WTC11 (cell line): ENCODE data around the gene ULK4. TPM values are rescaled to one million over a fixed set of nuclear protein-coding genes. Genes with fewer than 3 reads are reported as not detected.

Experiments used
- ATAC-seq: fragments of 200-7000 bp; cut with Tn5 transposase; 2 replicates; pipeline ENCODE4 v1.10.0; 2021; ENCODE audit warnings: mild to moderate bottlenecking, moderate library complexity
- CTCF ChIA-PET: fragments of 300-600 bp; sonication (Branson Sonifier 250); formaldehyde crosslinking; loops from one replicate; lab custom pipeline; 2021; ENCODE audit warnings: antibody characterized with exemption; lab: Charles Lee
- POLR2A ChIA-PET: fragments of 350-600 bp; sonication (Branson Sonifier 250); formaldehyde crosslinking; loops from one replicate; lab custom pipeline; 2021; ENCODE audit warnings: antibody characterized with exemption; lab: Charles Lee
- DNase-seq: peaks from one replicate; pipeline ENCODE4 v3.0.0; 2021; ENCODE audit warnings: low spot score
- H3K27ac Mint-ChIP-seq: 2 replicates; pipeline ENCODE4 v1.8.0; 2021; ENCODE audit warnings: mixed read lengths
- H3K27me3 Mint-ChIP-seq: 2 replicates; pipeline ENCODE4 v1.8.0; 2021; ENCODE audit warnings: low read depth, mild to moderate bottlenecking, moderate library complexity, mixed read lengths
- H3K36me3 Mint-ChIP-seq: 2 replicates; pipeline ENCODE4 v1.8.0; 2021; ENCODE audit warnings: mixed read lengths
- H3K4me1 Mint-ChIP-seq: 2 replicates; pipeline ENCODE4 v1.8.0; 2022; ENCODE audit warnings: mixed read lengths
- H3K4me3 Mint-ChIP-seq: 2 replicates; pipeline ENCODE4 v1.8.0; 2021; ENCODE audit warnings: mild to moderate bottlenecking, moderate library complexity, mixed read lengths
- H3K9me3 Mint-ChIP-seq: 2 replicates; pipeline ENCODE4 v1.8.0; 2021; ENCODE audit warnings: mixed read lengths
- AR ChIP-seq: fragments of 250-450 bp; sonication (Bioruptor Pico); IDR thresholded peaks from 2 replicates; pipeline ENCODE4 v1.9.0; 2021; ENCODE audit warnings: mild to moderate bottlenecking
- CBFB ChIP-seq: sonication (generic); formaldehyde crosslinking; IDR thresholded peaks from 2 replicates; pipeline ENCODE4 v1.8.1; 2022; ENCODE audit warnings: mild to moderate bottlenecking, low read depth, missing genetic modification reagents
- CDX4 ChIP-seq: fragments of 250-450 bp; sonication (Bioruptor Pico); IDR thresholded peaks from 2 replicates; pipeline ENCODE4 v1.9.0; 2021; ENCODE audit warnings: moderate library complexity, mild to moderate bottlenecking, inconsistent platforms, borderline replicate concordance
- E2F1 ChIP-seq: sonication (generic); formaldehyde crosslinking; IDR thresholded peaks from 2 replicates; pipeline ENCODE4 v1.8.0; 2022; ENCODE audit warnings: mild to moderate bottlenecking, missing genetic modification reagents
- ELF4 ChIP-seq: sonication (generic); formaldehyde crosslinking; IDR thresholded peaks from 2 replicates; pipeline ENCODE4 v1.8.1; 2022; ENCODE audit warnings: low read depth, mild to moderate bottlenecking, moderate library complexity, missing genetic modification reagents
- EMX1 ChIP-seq: fragments of 250-450 bp; sonication (Bioruptor Pico); IDR thresholded peaks from 2 replicates; pipeline ENCODE4 v1.8.0; 2021; ENCODE audit warnings: mild to moderate bottlenecking
- ESRRA ChIP-seq: sonication (generic); formaldehyde crosslinking; IDR thresholded peaks from 2 replicates; pipeline ENCODE4 v1.8.1; 2022; ENCODE audit warnings: mild to moderate bottlenecking, missing genetic modification reagents, borderline replicate concordance
- FOXK1 ChIP-seq: sonication (generic); formaldehyde crosslinking; IDR thresholded peaks from 2 replicates; pipeline ENCODE4 v1.8.0; 2022; ENCODE audit warnings: mild to moderate bottlenecking, moderate library complexity, missing genetic modification reagents
- FOXP1 ChIP-seq: sonication (generic); formaldehyde crosslinking; IDR thresholded peaks from 2 replicates; pipeline ENCODE4 v1.8.0; 2022; ENCODE audit warnings: missing genetic modification reagents, mild to moderate bottlenecking, moderate library complexity, borderline replicate concordance
- FOXP4 ChIP-seq: sonication (generic); formaldehyde crosslinking; IDR thresholded peaks from 2 replicates; pipeline ENCODE4 v1.8.0; 2022; ENCODE audit warnings: mild to moderate bottlenecking, missing genetic modification reagents
- GTF2I ChIP-seq: fragments of 250-450 bp; sonication (Bioruptor Pico); conservative IDR thresholded peaks from 2 replicates; pipeline ENCODE4 v1.4.0; 2021; ENCODE audit warnings: mild to moderate bottlenecking
- HMGA2 ChIP-seq: fragments of 250-450 bp; sonication (Bioruptor Pico); IDR thresholded peaks from 2 replicates; pipeline ENCODE4 v1.4.0; 2021; ENCODE audit warnings: mild to moderate bottlenecking, moderate library complexity
- IRF2 ChIP-seq: sonication (generic); formaldehyde crosslinking; IDR thresholded peaks from 2 replicates; pipeline ENCODE4 v1.8.0; 2022; ENCODE audit warnings: low read depth, missing genetic modification reagents, borderline replicate concordance
- MXD4 ChIP-seq: fragments of 250-450 bp; sonication (Bioruptor Pico); IDR thresholded peaks from 2 replicates; pipeline ENCODE4 v1.8.0; 2021; ENCODE audit warnings: mild to moderate bottlenecking, moderate library complexity, borderline replicate concordance
- NFATC4 ChIP-seq: fragments of 250-450 bp; sonication (Bioruptor Pico); IDR thresholded peaks from 2 replicates; pipeline ENCODE4 v1.9.0; 2021; ENCODE audit warnings: mild to moderate bottlenecking
- NFE2L1 ChIP-seq: sonication (generic); formaldehyde crosslinking; IDR thresholded peaks from 2 replicates; pipeline ENCODE4 v1.8.1; 2023; ENCODE audit warnings: missing genetic modification reagents
- NR1H2 ChIP-seq: sonication (generic); formaldehyde crosslinking; IDR thresholded peaks from 2 replicates; pipeline ENCODE4 v1.9.0; 2021; ENCODE audit warnings: mild to moderate bottlenecking, moderate library complexity, missing genetic modification reagents
- PRRX2 ChIP-seq: fragments of 250-450 bp; sonication (Bioruptor Pico); IDR thresholded peaks from 2 replicates; pipeline ENCODE4 v1.8.0; 2021; ENCODE audit warnings: mild to moderate bottlenecking
- RELA ChIP-seq: sonication (generic); formaldehyde crosslinking; IDR thresholded peaks from 2 replicates; pipeline ENCODE4 v1.8.1; 2022; ENCODE audit warnings: missing genetic modification reagents, mild to moderate bottlenecking, borderline replicate concordance
- SMAD4 ChIP-seq: sonication (generic); formaldehyde crosslinking; IDR thresholded peaks from 2 replicates; pipeline ENCODE4 v1.8.0; 2022; ENCODE audit warnings: mild to moderate bottlenecking, missing genetic modification reagents
- STAT6 ChIP-seq: sonication (generic); formaldehyde crosslinking; conservative IDR thresholded peaks from 2 replicates; pipeline ENCODE4 v1.8.1; 2023; ENCODE audit warnings: mild to moderate bottlenecking, low read depth, missing genetic modification reagents, moderate library complexity
- ZBTB43 ChIP-seq: sonication (generic); formaldehyde crosslinking; IDR thresholded peaks from 2 replicates; pipeline ENCODE4 v1.8.1; 2023; ENCODE audit warnings: mild to moderate bottlenecking, missing genetic modification reagents
- ZNF121 ChIP-seq: sonication (generic); formaldehyde crosslinking; IDR thresholded peaks from 2 replicates; pipeline ENCODE4 v1.8.0; 2023; ENCODE audit warnings: missing genetic modification reagents
- ZNF219 ChIP-seq: sonication (generic); formaldehyde crosslinking; IDR thresholded peaks from 2 replicates; pipeline ENCODE4 v1.8.0; 2023; ENCODE audit warnings: missing genetic modification reagents, mild to moderate bottlenecking, borderline replicate concordance
- ZNF396 ChIP-seq: fragments of 250-450 bp; sonication (Bioruptor Pico); IDR thresholded peaks from 2 replicates; pipeline ENCODE4 v1.8.0; 2021; ENCODE audit warnings: mild to moderate bottlenecking, moderate library complexity, borderline replicate concordance
- ZNF416 ChIP-seq: fragments of 250-450 bp; sonication (Bioruptor Pico); IDR thresholded peaks from 2 replicates; pipeline ENCODE4 v1.9.0; 2021; ENCODE audit warnings: mild to moderate bottlenecking, inconsistent platforms
- total RNA-seq: library from RNA; stranded (reverse); gene quantifications from 3 replicates; pipeline ENCODE4 v1.2.3, GENCODE V29; 2021

The ULK4 gene
- total RNA-seq, 1 experiment from 2014 or later: 9.2 TPM

GRCh38 chr3:41503998-41504623 lies 457.8 kb downstream of the ULK4 start:
- H3K36me3 Mint-ChIP-seq: peaks cover 9% of the 10 kb centered on the region
- H3K27me3 Mint-ChIP-seq: no peaks in the 10 kb centered on the region
- H3K4me3 Mint-ChIP-seq: no peak overlapping the region
- no peak for TF ChIP-seq ZNF219
- no peak for TF ChIP-seq EMX1 (CRISPR knock-in tag)
- TF ChIP-seq E2F1: no peak
- TF ChIP-seq FOXK1 (CRISPR knock-in tag): no peak
- TF ChIP-seq ZNF396: no peak
- no peak for TF ChIP-seq NFE2L1 (CRISPR knock-in tag)
- no peak for TF ChIP-seq ZNF416 (CRISPR knock-in tag)
- no peak for TF ChIP-seq NFATC4
- TF ChIP-seq ZNF121 (CRISPR knock-in tag): no peak
- no peak for TF ChIP-seq ZBTB43 (CRISPR knock-in tag)
- no peak for TF ChIP-seq CBFB (CRISPR knock-in tag)
- no peak for TF ChIP-seq MXD4 (CRISPR knock-in tag)
- no peak for TF ChIP-seq SMAD4
- TF ChIP-seq NR1H2 (CRISPR knock-in tag): no peak
- TF ChIP-seq ELF4: no peak
- TF ChIP-seq PRRX2 (CRISPR knock-in tag): no peak
- ATAC-seq (no peak), DNase-seq (no peak)
- CTCF ChIA-PET: no interaction called here
- no peak overlapping the region for H3K27ac Mint-ChIP-seq
- 0 out of 2 replicates have a peak, but pooled peaks cover 3% of the 10 kb centered on the region for H3K4me1 Mint-ChIP-seq
- POLR2A ChIA-PET: no interaction called here
- peaks cover 10% of the 10 kb centered on the region for H3K9me3 Mint-ChIP-seq

- Mint-ChIP-seq H3K4me3 (no peak overlapping the region), H3K27ac (no peak overlapping the region), H3K27me3 (no peaks in the 10 kb centered on the region), H3K4me1 (no peaks in the 10 kb centered on the region), H3K9me3 (no peaks in the 10 kb centered on the region), H3K36me3 (no peaks in the 10 kb centered on the region)
- no peak for DNase-seq
- ChIA-PET CTCF (no interaction called here), POLR2A (no interaction called here)
- ATAC-seq: no peak
- TF ChIP-seq GTF2I (CRISPR knock-in tag) (no peak), AR (CRISPR knock-in tag) (no peak), IRF2 (no peak), RELA (CRISPR knock-in tag) (no peak), PRRX2 (CRISPR knock-in tag) (no peak), ELF4 (no peak), CDX4 (CRISPR knock-in tag) (no peak), HMGA2 (CRISPR knock-in tag) (no peak), E2F1 (no peak), STAT6 (CRISPR knock-in tag) (no peak), FOXP4 (no peak), FOXP1 (CRISPR knock-in tag) (no peak), ESRRA (CRISPR knock-in tag) (no peak)
Observed at GRCh38 chr3:41502481-41502880, 459.4 kb downstream of the ULK4 start.
